Central memory CD4-positive, alpha-beta T cell (primary cell): ENCODE data around the gene RERE.
"Not testable (repeated sequence)": the region's sequence is repeated elsewhere in the genome, so short reads cannot be mapped to it uniquely, and the experiment has no call there.

ENCODE experiments used
- DNase-seq: peaks from one replicate; pipeline ENCODE4 v3.0.0; 2022

The RERE gene

DNA sequence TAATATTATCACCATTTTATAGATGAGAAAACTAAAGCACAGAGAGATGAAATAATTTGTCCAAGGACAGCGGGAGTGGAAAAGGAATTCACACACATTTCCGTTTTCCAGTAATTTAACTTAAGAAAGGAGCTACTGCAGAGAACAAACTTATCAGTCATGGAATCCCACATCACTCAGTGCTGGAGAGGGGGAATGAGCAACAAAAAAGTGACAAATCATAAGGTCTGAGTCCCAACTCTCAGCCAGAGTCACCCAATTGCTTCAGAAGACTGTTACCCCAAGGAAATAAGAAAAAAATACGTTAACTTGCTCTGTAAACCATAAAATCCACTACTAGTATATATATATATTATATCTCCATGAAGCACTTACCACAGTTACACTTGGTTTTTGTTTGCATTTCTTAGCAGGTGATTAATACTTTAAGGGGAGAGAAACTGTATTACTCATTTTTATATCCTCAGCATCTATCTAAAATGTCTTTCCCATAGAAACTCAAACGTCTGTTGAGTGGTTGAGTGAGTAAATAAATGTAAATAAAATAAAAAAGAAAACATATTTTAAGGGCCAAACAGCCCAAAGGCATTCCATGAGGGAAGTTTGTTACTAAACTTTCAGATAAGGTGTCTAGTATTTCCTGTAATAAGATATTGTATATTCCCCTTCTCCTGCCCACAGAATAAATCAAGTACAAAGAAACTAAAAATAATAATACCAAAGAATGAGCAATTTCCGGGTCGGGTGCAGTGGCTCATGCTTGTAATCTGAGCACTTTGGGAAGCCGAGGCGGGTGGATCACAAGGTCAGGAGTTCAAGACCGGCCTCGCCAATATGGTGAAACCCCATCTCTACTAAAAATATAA is 422.8 kb downstream of the RERE start:
- no peak for DNase-seq

DNA sequence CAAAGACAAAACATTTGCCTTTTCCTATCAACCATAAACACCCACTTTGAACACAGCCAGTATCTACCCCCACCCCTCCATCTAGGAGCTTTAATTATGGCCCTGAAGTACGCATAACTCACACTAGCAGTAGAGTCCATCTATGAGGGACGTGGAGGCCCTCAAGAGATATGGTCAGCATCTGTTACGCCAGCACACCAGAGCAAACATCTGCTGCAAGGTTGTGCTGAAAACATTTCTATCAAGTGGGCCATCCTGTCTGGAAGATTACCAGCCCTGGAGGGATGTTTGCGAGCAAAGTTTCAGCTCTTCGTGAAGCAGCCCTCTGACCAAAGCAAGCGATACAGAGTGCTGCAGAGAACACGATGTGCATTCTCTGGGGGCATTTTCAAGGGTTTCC is 424.9 kb downstream of the RERE start:
- DNase-seq: no peak

DNA sequence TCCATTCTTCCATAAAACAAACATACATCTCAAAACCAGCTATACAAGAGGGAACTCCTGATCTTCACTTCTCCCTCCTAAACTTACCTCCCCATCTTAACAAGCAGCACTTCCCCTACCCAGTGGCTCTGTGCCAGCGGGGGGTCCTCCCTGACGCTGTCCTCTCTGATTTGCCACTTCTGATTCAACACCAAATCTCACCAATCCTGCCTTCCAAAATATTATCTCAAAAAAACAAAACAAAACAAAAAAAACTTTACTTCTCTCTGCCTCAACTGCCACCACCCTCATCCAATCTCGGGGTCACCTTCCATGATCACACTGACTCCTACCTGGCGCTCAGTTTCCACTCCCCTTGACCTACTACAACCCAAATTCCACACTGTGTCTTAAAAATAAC is 426.7 kb downstream of the RERE start:
- DNase-seq: no peak

DNA sequence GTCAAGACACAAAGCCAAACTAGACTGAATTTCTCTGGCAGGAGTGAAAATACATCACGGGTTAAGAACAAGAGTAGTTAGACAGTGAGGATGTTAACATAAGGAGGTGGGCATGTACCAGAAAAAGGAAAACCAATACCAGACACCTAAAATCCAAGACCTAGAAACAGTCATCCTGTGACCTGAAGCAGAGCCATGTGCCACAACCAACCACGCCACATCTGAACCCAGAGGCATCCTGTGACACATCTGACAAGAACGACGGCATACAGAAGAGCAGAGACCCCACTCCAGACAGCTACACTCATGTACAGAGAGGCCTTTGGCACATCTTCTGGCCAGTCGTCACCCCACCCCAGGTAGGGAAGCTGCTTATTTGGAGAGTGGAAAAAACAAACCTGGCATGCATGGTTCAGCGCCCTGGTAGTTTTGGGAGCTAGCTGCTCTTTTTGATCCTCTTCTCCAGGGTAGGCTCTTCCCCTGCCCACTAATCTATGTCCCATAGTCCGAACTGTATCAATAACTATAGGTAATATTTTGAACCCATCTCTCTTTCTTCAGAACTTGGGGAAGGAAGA is 427.4 kb downstream of the RERE start:
- no peak for DNase-seq

DNA sequence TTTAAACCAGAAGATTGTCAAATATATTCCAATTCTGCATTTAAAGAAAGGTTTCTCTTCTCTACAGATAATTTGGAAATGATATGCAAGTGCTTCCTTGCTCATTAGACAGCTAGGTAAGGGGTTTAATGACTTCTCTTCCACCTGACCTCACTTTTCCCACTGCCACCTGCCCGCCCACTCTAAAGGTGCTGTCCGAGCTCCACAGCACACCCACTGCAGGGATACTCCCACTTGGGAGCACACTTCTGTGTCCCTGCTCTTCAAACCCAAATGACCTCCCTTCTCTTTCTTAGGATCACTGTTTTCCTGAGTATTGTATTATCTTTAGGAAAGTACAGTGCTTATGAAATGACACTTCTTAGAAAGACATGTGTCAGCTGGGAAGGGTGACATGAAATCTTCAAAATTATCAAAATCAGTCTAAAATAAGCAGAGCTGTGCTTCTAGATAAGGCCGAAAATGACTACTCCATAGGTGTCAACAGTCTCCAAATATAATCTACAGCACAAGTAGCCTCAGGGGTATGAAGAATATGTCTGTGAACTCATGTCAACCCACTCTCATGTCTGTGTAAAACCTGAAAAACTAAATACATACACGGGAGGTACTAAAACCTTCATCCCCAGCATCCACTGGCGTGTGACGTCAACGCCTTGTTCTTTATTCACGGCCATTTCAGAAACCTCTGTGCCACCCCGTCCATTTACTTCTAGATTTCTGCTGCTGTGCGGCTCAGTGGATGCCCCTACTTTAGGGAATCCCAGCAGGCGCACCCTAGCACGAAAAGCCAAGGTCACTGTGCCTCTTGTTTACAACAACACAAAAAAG is 428.5 kb downstream of the RERE start:
- no peak for DNase-seq

DNA sequence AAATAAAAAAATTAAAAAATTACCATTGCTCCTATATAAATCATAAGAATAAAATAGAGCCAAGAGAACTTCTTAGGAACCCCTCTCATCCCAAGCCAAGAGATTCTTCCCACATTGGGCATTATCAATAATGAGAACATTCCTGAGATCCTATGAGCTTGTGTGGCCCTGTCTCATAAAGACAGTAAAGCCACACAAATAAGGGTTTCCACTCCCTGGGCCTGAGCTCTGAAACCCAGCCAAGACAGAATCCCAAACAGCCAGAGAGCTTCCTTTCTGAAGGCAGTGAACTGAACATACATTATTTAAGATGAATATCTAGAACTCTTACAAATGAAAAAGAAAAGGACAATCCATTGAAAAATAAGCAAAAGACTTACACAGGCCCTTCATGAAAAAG is 431.2 kb downstream of the RERE start:
- DNase-seq: no peak

DNA sequence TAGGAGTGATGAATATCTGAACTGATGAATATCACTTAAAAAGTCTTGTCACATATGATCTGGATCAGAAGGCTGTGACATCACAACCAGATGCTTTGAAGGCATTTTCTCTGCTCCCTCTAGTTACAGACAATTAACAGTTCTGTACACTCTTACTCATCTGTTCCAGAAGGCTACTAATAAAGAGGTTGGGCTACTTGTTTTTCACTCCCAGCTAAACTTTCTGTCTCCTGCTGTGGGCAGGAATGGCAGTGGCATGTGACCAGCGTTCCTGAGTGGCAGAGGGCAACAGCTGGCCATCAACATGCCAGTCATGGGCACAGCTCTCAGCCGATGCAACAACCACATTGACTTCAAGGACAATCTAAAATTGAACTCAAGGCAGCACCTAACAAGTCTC is 432.9 kb downstream of the RERE start:
- no peak for DNase-seq

DNA sequence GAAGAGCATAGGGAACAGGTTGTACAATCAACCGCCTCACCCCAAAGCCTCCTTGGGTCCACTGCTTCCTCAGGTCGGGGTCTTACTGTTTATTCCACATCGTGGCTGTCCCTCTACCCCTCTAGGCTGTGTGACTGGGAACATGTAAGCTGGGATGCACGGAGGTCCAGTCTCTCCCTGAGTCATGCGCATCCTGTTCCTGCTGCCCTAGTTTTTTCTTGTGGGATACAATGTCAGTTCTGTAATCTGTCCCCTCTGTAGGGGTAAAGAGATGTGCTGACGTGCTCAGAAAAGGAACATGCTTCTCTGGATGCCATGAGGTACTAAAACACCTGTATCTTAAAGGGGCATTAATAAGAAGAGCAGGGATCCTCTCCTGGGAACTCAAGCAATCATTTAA is 433.4 kb downstream of the RERE start:
- no peak for DNase-seq

DNA sequence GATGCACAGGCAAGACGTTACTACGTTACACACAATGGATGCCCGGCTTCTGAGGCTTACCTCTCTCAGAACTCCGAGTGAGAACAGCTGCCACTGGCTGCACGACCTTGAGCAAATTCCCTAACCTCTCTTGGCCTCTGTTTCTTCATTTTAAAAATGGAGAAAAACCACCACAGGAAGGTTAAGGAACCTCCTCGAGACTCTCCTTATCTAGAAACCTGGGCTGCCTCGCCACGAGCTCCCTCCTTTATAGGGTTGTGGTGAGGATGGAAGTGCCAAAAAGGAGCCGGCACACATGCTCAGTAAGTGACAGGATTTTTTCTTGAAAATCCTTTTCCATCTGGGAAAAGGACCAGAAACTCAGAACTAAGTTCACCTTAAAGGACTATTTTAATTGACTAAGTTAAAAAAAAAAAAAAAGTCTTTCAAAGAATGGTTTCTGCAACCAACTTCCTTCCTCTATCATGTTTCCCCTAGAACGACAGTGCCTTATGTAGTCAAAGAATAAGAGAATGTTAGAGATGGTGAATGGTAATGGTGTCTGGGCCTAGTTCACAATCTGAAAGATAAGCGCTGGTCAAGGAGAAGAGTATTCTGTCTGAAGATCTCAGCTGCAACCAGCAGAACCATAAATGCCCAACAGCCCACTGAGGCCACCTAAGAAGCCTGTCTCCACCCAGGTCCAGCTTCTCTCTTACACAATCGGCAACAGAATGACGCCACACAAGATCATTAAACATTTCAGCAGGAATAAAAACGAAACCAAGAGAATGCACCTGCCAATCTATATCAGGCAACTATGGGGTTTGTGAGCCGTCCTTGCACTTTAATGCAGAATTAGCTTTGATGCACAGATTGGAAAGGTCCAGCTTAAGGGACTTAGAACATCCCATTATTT is 434.6 kb downstream of the RERE start:
- DNase-seq: peak; percentile 24

DNA sequence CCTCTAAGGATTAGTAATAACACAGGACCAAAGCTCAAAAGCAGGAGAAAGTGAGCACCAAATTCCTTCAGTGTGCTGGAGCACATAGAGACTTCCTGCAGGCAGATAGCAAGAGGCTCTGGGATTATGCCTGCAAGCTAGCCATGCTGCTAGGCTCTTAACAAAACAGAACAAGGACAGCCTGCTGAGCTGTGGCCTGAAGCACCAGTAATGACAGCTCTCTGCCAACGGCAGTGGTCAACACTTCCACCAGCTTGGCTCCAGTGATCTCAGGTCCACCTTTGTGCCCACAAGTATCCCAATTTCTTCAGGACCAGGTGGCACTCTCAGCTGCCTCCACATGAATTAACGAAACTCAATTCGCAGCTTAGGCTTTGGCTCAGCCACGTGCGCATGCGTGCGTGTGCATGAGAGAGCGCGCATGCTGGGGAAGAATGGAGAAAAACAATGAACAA is 435.4 kb downstream of the RERE start:
- no peak for DNase-seq

DNA sequence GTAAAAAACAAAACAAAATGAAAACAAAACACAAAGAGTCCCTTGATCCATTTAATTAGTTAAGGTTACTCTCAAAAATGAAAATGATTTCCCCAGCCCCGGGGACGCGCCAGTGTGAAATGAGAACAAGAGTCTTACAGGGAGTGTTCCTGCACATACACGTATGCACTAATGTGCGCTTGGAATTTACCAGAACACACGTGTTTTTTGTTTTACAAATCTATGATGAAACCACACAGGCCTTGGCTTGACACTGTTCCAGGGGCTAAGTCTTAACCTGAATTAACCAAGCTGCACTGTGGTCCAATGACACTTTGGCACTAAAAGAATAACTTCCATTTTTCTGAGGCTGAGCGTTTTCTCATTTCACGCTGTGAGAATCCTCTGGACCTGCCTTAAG is 435.8 kb downstream of the RERE start:
- no peak for DNase-seq

DNA sequence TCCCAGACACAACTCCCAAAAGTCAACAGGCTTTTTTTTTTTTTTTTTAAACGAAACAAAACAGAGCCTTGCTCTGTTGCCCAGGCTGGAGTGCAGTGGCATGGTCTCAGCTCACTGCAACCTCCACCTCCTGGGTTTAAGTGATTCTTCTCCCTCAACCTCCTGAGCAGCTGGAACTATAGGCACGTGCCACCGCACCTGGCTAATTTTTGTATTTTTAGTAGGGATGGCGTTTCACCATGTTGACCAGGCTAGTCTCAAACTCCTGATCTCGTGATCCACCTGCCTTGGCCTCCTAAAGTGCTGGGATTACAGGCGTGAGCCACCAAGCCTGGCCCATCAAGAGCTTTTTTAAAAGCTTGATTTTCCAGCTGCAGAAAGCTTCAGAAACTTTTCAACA is 437.1 kb downstream of the RERE start:
- not testable (repeated sequence) for DNase-seq

DNA sequence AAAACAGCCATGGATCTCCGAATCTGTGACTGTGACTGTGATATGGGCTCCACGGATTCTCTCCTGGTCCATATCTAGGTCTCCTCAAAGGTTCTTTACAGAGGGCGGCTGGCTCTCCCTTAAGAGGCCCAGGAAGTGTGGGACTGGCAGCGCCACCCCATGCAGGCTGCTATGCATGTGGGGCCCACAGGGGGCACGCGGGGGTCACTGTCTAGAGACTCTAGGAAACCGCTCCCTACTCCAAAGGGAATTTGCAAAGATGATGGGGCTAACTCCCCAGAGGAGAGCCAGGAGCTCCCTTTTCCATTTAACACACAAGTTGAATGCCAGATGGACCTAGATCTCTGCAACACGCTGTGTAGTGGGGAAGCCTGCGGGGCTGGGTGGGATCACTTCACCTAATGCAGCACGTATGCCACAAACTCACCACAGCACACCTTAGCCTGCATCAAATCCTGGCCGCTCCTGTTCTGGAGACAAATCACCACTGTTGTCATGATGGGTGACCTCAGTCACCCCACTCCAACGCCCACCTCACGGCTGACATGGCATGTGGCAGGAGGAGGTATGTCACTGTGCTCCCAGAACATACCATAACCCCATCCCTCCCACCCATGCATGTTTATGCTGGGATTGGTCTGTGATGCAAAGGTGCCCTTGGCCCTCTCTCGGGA is 437.8 kb downstream of the RERE start:
- DNase-seq: no peak

DNA sequence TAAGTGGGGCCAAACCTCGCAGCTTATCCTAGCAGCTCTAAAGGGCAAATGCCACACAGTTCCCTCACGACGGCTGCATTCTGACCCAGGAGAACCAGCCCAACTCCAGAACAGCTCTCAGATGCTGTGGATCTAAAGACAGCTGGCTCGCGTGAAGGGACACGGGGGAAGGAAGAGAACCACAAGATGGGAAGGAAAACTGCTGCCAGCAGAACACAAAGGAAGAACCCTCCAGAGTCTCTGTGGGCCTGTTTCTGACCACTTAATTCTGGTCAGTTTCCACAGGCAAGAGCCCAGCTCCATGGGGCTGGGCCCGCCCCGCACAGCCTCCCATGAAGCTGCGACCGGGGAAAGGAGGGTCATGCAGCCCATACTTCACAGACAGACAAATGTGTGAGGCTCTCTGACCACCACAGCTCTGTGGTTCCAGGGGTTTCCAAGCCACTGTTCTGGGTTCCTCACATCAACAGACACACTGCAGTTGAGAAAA is 438.4 kb downstream of the RERE start:
- no peak for DNase-seq

DNA sequence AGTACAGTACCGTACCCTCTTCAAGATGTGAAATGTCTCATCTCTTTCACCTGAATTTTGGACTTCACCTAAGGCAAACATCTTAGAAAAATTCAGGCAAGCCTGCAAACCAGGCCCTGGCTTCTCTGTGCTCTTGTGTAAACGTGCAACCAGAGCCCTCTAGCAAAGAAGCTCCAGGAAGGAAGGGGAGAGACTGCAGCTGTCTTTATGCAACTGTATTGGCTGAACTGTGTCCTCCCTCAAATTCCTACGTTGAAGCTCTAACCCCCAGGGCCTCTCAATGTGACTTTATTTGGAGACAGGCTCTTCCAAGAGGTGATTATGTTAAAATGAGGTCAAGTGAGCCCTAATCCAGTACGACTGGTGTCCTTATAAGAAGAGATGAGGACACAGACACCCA is 439.3 kb downstream of the RERE start:
- DNase-seq: no peak

DNA sequence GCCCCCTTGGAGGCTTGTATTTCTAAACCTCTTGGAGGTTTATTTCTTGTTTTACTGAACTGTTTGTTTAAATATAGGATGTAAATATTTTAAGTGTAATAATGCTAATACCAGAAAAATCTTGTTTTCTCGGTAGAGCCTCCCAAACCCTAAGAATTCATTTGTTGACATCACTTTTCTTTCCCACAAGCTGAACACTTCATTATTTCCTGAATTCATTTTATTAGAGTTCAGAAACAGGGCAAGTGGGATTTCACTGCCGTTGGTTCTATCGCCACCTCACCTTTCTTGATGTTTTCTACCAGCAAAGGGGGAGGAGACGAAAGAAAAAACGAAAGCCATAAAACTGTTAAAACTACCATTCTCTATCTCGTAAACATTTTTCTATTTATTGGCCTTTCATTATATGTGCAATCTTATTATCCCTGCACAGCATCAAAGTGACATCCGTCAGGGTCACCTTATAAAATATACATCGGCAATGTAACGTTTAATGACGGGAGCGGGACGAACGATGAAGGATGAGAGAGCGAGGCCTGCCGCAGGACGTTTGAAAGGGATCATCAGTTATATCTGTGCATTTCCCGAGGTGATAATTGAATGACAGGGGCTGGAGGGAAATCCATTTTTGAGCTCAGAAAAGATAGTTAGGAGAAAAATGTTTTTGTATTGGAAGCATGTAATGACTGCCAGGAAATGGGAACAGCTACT is 440.0 kb downstream of the RERE start:
- DNase-seq: no peak

DNA sequence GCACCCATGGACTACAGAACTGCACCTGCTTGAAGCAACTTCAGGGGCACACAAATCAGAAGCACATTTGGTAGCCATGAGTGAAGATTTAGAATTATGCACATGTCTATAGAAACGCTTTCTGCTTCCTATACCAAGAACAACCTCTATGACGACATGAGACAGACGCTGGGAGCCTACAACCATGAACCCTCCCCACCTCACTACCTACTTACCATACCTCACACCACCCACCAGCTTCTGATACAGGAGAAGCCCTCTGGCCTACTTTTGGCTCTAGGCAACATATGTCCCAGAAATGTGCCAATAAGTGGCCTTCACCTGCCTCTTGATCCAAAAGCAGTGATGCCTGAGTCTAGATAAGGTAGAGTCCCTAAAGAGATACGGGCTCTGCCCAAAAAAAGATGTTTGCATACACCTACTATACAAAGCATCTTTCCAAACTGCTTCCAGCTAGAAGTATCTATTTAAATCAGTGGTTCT is 441.0 kb downstream of the RERE start:
- no peak for DNase-seq

DNA sequence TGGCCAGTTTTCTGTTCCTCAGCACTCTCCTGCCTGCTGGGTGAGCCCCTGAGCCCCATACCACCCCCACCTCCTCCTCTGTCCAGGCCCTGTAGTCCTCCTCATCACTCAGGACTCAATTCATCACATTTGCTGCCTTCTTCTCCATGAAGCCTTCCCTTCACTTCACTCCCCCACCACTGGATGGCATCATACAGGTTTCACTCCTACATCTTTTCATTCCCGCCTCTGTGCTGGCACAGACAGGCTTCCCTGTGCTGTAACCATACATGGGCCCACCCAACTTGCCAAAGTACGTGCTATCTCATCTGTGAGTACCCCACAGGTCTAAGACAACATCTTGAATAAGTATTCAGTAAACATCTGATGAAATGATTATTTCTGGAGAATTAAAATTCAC is 442.6 kb downstream of the RERE start:
- no peak for DNase-seq

DNA sequence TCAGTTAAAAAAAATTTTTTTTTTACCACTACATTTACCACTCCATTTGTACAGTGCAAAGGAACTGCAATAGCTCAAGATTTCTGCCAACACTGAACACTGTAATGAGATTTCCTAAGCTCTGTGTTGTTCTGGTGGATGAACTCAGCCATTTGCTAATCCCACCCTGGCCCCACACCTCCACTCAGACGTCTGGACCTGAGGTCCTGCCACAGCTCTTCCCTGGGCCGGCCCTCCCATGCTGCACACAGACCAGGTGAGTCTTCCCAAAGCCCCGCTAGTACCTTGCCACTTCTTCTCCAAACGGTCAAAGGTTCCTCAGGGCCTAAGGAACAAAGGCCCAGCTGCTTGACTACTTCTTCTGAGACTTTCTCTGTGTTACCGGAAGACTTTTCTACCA is 443.1 kb downstream of the RERE start:
- DNase-seq: no peak

DNA sequence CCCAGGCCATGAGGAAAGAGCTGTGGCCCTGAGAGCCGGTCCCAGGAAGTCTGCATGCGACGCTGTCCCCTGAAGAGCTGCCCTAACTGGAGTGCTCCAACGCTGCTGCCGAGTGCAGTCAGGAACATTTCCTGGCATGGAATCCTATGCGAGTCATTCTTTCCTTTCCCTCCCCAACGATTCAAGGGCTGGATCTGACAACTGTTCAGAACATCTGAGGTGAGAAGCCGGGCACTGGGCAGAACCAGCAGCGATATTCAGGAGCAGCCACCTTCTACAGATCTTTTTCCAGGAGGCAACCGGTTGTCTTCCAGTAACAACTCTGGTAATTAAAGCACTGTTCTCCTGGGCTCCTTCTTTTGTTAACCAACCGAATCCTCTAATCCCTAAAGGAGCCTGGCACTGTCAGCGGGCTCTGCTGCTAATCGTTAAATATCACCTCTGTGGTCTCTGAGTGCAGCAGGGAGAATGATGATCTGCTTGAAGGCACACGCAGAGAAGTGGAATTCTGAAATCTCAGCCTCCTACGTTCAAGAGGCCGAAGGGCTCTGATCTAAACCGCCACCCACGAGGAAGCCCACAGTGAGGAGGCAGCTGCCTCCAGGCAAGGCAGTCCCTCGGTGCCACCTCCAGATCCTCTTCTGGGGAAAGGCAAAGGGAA is 443.7 kb downstream of the RERE start:
- no peak for DNase-seq
